NCI-H1092 treated with DMSO at 0.1 percent for 48 hours (cell line): ENCODE measurements around the gene RAB3D.
"Not testable (repeated sequence)": the region's sequence is repeated elsewhere in the genome, so short reads cannot be mapped to it uniquely, and the experiment has no call there.

ENCODE experiments used
- DNase-seq: peaks from one replicate; lab custom pipeline; 2025; lab: John Stamatoyannopoulos, UW

Gene RAB3D, protein sequence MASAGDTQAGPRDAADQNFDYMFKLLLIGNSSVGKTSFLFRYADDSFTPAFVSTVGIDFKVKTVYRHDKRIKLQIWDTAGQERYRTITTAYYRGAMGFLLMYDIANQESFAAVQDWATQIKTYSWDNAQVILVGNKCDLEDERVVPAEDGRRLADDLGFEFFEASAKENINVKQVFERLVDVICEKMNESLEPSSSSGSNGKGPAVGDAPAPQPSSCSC

GRCh38 chr19:11339254-11340098 is at the start of gene RAB3D:
Gene RAB3D (minus strand): TSS chr19:11339657. CDS start chr19:11337399, 2,258 bp downstream.
- DNase-seq: peak; percentile 88

DNA sequence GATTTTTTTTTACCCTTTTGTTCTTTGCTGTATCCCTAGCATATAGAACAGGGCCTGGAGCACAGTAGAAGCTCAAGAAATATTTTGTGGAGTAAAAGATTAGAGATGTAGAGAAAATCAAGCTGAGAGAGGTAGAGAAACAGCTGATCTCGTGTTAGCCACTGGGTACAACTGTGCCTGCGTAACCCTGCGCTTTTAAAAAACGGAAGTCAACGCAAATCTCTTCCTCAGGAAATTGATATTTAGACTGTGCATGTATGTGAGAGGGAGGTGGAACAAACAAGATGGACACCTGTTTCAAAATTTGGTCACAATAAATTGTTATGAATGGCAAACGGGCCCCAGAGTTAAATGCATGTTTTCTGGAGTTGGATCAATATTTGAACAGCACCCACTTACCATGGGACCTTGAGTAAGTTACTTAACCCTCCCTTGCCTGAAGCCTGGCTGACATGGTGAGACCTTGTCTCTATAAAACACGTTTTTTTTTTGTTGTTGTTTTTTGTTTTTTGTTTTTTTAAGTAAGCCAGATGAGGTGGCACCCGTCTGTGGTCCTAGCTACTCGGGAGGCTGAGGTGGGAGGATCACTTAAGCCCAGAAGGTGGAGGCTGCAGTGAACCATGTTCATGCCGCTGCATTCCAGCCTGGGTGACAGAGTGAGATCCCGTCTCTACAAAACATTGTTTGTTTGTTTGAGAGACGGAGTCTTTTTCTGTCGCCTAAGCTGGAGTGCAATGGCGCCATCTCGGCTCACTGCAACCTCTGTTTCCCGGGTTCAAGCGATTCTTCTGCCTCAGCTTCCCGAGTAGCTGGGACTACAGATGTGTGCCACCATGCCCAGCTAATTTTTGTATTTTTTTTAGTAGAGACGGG is 47.9 kb upstream of the RAB3D start:
- DNase-seq: peak; percentile 5

DNA sequence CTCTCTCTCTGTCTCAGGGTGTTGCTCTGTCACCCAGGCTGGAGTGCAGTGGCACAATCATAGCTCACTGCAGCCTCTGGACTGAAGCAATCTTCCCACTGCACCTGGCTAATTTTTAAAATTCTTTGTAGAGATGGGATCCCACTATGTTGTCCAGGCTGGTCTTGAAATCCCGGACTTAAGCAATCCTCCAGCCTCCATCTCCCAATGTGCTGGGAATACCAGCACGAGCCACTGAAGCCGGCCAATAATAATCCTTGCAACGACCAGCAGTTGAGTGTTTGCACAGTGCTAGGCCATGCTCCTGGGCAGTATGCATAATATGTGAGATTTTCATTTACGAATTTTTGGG is 45.3 kb upstream of the RAB3D start:
- DNase-seq: no peak

GRCh38 chr19:11383706-11384048 is 44.2 kb upstream of the RAB3D start:
- DNase-seq: no peak

DNA sequence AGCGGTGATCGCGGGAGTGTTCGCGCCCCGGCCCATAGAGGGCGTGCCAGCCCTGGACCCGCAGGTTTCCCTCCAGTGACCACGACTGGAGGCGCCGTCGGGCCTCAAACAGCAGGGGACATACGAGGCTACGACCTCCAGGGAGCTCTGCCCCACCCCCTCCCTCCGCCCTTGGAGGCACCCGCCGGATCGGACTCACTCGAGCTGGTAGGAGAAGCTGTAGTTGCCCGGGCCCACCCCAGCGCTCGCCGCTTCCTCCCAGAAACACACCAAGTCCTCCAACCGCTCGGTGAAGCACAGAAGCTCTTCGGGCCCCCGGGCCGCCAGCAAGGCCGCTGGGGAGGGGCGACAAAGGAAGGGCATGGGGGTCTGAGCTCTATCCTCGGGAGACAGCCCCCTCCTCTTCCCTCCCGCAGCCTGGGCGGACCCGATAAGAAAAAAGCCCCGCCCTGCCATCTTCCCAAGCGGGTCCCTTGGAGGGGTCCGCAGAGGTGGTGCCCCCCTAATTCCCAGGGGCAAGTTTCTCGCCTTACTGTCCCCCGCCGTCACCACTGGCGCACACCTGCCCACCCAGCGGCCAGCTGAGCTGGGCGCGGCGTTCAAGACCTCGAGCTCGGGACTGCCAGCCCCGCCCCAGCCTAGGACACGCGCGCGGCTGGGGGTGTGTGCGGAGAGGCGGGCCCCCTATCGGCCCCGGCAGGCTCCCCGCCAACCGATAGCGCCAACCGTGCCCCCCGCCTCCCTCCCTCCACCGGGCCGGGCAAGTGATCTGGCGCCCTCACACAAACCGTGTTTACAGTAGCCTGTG is 43.6 kb upstream of the RAB3D start:
- no peak for DNase-seq

- peak; percentile 99 for DNase-seq
These were observed 41.4 kb upstream of the RAB3D start for GRCh38 chr19:11380653-11381537.

DNA sequence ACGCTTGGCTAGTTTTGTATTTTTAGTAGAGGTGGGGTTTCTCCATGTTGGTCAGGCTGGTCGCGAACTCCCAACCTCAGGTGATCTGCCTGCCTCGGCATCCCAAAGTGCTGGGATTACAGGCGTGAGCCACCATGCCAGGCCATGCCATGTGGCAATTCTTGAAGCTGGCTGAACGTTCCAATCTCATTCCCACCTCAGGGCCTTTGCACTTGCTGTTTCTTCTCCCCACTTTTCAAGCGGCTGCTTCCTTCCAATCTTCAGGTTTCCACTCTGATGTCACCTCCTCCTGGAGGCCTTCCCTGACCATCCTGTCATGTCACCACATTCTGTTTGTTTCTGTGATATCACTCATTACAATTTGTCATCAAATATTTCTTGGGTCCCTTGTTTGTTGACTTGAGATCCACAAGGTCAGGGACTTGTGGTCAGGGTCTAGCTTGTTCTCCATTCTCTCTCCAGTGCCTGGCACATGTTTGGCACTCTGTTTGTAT is 40.4 kb upstream of the RAB3D start:
- DNase-seq: no peak

DNA sequence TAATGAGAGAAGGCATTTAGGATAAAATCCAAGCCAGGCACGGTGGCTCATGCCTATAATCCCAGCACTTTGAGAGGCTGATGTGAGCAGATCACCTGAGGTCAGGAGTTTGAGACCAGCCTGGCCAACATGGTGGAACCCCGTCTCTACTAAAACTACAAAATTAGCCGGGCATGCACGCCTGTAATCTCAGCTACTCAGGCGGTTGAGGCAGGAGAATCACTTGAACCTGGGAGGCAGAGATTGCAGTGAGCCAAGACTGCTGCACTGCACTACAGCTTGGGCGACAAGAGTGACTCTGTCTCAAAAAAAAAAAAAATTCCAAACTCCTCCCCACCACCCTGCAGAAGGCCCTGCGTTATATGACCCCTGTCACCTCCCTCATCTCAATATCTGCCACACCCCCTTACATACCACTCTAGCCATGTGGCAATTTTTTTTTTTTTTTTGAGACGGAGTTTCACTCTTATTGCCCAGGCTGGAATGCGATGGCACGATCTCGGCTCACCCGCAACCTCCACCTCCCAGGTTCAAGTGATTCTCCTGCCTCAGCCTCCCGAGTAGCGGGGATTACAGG is 39.9 kb upstream of the RAB3D start:
- not testable (repeated sequence) for DNase-seq

DNA sequence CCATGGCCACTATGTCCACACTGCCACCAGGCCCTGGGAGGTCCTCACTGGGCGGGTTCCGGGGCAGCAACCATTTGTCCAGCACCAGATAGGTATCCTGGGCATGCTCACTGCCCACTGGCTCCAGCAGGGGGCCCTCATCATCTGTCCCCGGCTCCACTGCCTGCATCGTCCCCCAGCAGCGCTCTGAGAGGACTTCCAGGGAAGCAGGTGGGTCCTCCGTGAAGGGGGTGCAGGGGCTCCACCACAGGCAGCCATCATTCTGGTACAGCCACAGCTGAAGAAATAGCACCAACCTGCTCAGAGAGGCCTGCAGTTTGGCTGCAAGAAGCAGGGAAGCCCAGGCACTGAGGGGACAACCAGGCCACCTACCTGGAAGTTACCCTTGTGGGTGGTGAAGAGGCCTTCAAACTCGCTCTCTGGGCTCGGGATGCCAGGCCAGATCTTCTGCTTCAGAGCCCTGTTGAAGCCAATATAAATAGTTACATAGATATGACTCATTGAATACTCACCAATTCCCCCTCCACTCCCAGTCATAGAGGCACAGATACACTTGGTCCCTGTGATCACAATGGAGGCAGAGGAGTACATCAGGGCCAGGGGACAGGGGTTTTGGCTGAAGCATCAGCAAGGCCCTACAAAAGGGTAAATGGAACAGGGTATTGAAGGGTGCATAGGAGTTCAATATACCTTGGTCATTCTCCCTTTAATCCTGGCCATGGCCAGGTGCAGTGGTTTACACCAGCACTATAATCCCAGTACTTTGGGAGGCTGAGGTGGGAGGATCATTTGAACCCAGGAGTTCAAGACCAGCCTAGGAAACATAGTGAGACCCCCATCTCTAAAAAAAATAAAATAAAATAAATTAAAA is 39.1 kb upstream of the RAB3D start:
- DNase-seq: peak; percentile 10

DNA sequence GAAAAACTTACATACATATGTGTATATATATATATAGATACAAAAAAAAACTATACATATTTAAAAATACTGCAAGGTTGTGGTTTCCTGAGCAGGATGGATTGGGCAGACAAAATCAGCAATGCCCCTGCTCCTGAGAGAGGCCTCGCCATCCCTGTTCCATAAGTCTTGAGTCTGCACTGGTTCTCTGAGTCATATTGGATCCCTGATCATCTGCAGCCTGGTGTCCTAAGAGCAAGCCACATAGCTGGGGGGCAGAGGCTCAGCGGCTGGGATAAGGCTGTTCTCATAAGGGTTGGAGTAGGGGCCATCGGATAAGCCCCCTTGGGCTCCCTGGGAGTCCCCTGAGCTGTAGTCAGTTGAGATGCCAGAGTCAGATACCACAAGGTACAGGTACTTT is 38.3 kb upstream of the RAB3D start:
- DNase-seq: no peak

DNA sequence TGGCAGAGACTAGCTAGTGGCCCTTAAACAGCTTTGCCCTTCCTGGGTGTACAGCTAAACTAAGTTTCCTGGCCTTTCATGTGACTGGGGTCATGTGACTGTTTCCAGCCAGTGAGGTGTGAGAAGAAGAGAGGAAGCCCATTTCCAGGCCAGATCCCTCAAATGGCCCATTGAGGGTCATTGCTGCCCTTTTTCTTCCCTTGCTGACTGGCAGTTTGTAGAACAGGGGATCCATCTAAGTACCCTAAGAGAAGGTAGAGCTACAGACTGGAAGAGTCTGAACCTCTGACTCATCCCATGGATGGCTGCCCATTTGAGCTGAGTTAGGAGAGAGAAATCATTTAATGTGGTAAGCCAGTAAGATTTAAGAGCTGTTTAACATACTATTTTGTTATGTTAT is 37.8 kb upstream of the RAB3D start:
- no peak for DNase-seq

DNA sequence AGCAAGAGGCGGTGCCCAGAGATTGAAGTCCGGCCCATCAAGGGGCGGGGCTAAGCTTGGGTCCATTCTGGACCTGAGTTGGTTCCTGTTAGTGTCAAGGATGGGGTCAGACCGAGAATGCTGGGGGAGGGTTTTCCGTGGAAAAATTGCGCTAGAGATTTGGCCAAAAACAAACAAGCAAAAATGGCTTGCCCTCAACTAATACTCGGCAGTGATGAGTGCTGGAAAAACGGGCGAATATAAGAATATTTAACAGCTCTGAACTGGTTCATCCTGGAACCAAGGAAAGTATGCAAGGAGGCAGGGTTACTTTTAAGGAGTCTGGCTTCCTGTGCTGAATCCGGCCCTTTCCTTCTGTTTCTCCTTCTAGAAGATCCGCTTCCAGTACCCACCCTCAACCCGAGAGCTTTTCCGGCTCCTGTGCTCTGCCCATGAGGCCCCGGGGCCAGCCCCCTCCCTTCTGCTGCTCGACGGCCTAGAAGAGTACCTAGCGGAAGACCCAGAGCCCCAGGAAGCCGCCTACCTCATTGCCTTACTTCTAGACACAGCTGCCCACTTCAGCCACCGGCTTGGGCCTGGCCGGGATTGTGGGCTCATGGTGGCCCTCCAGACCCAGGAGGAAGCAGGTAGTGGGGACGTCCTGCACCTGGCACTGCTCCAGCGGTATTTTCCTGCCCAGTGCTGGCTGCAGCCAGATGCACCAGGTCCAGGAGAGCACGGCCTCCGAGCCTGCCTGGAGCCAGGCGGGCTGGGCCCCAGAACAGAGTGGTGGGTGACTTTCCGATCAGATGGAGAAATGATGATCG is 35.9 kb upstream of the RAB3D start:
- DNase-seq: peak; percentile 61

DNA sequence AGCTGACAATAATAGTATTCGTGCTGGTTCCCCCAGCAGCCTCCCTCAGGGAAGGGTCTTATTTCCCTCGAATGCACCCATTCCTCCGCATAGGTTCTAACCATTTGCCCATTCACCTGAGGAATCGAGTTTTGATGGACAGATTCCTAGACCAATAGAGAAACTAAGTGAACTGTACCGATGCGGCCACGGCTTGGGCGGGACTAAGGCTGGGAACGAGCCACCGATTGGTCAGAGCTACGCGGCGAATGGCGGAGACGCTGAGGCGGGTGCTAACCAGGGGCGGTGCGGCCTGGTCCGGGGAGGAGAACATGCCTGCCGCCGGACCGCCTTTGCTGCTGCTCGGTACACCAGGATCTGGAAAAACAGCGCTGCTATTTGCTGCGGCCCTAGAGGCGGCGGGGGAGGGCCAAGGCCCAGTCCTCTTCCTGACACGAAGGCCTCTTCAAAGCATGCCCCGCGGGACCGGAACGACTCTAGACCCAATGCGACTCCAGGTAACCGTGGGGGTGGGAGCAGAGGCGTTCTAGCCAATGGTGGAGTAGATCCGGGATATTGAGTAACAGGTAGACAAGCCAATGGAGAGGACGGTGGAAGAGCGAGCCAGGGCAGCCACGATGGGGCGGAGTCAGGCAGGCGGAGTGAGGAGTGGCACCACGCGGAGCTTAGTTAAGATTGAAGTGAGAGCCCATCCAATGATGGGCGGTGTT is 35.1 kb upstream of the RAB3D start, which contains the start of gene SWSAP1:
Gene SWSAP1 (plus strand): TSS at position 234 of the 710 bp plus-strand sequence. CDS start 15 bp downstream, at position 249.
- peak; percentile 100 for DNase-seq

- no peak for DNase-seq
These were observed 34.5 kb upstream of the RAB3D start for GRCh38 chr19:11373885-11374432.

DNA sequence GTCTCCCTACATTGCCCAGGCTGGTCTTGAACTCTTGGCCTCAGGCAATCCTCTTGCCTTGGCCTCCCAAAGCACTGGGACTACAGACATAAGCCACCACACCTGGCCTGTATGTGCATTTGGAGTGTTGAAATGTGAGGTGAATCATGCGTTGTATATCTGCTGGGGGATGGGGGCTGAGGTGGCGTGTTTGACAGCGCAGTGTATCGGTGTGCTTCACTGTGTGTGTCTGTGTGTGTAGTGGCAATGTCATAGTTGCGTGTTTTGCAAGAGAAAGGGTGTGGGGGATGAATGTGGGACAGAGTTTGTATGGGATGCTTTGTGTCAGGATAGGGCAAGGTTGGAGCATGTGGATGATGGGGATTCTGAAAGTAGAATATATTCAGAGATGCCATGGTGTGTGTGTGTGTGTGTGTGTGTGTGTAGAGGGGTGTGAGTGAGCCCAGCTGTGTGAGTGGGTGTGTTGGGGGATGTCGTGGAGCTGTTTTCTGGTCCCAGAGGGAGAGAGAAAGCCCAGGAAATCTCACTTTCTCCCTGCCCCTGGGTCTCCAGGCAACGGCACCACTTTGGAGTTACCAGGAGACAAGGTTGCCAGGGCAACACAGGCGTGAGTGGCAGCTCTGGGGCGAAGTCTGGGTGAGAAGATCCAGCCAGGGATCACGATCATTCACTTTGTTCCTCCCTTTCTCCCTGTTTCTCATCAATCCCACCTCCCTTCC is 33.9 kb upstream of the RAB3D start:
- peak; percentile 55 for DNase-seq

GRCh38 chr19:11370744-11371143 is 31.3 kb upstream of the RAB3D start:
- no peak for DNase-seq

GRCh38 chr19:11367528-11367927 is 28.1 kb upstream of the RAB3D start:
- no peak for DNase-seq
